HG03064 (cell line): ENCODE measurements around the gene POLR2J3.
"Not testable (repeated sequence)": the region's sequence is repeated elsewhere in the genome, so short reads cannot be mapped to it uniquely, and the experiment has no call there.

Experiments
- ATAC-seq: cut with Tn5 transposase; IDR thresholded peaks from one replicate; pipeline ENCODE4 v1.9.1; 2021; ENCODE audit warnings: low read depth; ENCODE audit not compliant: unreplicated experiment

The POLR2J3 gene

GRCh38 chr7:102572261-102573239, at the start of gene POLR2J3:
POLR2J3 (minus strand) TSS chr7:102572583; CDS start chr7:102572521, 62 bp downstream.
- peak; percentile 94 for ATAC-seq

DNA sequence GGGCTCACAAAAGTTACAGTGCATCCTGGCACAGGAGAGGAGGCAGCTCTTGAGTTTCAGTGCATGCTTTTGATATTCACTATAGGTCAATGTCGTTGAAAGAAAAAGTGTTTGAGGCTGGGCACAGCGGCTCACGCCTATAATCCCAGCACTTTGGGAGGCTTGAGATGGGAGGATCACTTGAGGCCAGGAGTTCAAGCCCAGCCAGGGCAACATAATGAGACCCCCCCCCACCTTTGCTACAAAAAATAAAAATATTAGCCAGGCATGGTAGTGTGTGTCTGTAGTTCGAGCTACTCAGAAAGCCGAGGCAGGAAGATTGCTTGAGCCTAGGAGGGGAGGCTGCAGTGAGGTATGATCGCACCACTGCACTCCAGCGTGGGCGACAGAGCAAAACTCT, 45.7 kb upstream of the POLR2J3 start:
- not testable (repeated sequence) for ATAC-seq

DNA sequence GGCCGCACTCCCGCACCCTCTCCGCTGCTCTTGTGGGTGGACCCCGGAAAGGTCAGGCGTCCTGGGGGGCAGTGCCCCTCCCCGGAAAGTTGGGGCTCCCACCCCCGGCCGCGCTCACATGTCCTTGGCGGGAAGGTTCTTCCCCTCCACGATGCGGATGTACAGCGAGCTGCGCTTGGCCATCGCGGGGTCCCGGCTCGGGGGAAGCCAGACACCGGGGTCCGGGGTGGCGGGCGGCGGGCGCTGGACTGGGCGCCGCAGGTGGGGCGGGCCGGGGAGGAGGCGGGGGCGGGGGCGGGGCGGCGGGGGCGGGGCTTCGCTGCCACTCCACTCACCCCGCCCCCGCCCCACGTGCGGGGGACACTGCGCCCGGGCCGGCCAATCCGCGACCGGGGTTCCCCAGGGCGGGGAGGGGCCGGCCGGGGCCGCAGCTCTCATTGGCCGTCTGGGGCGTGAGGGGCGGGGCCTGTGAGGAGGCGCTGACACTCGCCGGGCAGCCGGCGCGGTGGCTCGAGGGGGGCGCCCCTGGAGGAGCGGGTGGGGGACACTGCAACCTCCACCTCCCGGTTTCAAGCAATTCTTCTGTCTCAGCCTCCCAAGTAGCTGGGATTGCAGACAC, 44.2 kb upstream of the POLR2J3 start, which contains the start of gene RASA4:
Gene RASA4, minus strand, starts transcription at position 250 of the 619 bp plus-strand sequence. Its CDS starts 67 bp downstream, at position 183.
- peak; percentile 53 for ATAC-seq

GRCh38 chr7:102615930-102616329, 43.5 kb upstream of the POLR2J3 start:
- not testable (repeated sequence) for ATAC-seq

DNA sequence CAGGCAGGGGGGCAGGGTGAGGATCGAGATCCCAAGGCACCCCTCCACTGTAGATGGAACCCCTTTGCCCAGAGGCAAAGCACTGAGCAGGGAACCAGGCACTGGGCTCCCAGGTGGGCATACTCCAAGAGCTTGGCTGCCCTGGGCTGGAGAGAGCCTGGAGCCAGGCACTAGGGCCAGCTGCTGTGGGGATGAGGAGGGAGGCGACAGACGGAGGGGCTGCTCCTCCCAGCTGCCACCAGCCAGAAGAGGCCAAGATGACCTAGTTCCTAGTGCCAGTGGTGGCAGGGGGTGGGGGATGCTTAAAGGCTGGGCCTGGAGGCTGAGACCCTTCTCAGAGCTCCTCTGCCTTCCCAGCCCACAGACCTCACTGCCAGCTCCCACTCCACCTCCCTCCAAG, 42.5 kb upstream of the POLR2J3 start:
- not testable (repeated sequence) for ATAC-seq

DNA sequence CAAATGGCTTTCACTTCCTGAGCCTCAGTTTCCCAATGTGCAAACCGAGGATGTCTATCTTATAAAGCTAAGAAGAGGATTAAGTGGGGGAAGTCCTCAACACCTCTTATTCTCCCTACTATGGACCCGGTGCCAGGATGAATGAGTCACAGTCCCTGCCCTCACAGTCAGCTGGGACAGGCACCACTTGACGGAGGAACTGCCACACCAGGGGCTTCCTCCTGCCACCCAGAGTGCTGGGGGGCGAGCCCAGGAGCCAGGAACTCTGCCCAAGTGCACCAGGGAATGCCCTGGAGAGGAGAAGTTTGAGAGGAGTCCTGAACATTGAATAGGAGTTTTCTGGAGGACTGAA, 41.9 kb upstream of the POLR2J3 start:
- ATAC-seq = peak; percentile 19

DNA sequence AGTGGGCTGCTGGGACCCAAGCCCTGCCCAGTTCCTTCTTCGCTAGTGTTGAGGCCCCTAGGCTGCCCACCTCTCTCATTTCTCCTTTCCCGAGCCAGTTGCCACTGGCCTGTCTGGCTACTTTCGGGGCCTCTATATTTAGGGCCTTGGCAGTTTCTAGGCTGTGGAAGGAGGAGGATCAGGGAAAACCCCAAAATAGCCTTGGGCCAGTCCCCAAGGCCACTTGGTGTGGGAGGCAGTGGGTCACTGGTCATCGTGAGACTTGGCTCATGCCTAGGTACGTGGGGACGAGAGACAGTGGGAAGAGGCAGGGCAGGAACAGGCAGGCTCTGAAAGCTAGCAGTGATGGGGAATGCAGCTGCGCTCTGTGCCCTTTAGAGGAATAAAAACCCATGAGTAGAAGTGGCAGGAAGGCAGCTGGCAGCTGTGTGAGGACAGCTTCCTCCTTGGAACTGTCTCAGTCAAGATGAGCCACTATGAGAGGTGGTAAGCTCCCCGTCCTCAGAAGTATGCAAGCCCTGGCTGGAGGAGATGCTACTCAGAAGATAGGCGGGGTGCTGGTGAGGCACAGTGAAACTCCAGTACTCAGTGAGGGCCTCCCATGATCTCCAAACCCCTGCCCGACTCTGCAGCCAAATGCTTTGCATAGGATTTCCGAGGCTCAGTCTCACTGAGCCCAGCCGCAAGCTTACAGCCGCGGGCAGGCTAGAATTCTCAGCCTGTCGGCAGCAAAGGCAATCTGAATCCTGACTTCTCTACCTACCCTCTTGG, 41.4 kb upstream of the POLR2J3 start:
- ATAC-seq = peak; percentile 57

DNA sequence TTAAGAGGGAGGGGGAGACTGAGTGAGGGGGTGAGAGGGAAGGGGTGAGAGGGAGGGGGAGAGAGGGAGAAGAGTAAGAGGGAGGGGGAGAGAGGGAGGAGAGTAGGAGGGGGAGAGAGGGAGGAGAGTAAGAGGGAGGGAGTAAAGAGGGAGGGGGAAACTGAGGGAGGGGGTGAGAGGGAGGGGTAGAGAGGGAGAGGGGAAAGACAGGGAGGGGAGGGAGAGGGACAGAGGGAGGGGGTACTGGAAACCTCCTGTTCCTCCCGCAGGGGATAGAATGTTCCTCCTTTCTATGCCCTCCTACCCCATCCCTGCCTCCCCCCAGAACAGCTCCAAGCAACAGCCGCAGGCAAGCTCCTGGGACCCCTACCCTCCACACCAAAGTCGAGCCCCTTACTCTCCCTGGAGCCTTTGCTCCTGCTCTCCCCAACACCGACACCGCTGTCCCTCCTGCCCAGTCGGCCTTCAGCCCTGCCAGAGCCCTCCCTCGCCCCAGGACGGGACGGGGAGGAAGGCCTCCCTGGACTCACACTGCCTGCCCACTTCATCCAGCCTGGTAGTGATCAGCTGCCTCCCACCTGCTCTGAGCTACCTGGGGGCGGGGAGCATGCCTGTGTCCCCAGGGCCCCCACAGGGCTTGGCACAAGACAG, 39.4 kb upstream of the POLR2J3 start:
- ATAC-seq = not testable (repeated sequence)

GRCh38 chr7:102611013-102611674, 38.8 kb upstream of the POLR2J3 start:
- ATAC-seq = peak; percentile 39

DNA sequence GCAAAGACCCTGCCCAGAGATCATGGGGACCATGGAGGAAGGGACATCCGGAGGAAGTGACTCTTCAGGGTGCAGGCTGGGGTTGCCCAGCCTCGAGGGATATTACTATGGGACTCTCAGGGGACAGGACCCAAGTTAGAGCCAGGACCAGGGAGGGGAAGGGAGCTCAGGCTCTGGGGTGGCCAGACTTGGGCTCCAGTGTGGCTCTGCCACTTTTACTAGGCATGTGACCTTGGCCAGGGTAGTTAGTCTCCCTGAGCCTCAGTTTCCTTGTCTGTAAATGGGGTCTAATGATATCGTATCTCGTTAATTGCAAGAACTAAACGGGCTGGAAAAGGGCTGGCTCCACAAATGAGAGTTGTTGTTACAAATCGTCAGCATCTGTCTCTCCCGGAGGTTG, 38.1 kb upstream of the POLR2J3 start:
- not testable (repeated sequence) for ATAC-seq

DNA sequence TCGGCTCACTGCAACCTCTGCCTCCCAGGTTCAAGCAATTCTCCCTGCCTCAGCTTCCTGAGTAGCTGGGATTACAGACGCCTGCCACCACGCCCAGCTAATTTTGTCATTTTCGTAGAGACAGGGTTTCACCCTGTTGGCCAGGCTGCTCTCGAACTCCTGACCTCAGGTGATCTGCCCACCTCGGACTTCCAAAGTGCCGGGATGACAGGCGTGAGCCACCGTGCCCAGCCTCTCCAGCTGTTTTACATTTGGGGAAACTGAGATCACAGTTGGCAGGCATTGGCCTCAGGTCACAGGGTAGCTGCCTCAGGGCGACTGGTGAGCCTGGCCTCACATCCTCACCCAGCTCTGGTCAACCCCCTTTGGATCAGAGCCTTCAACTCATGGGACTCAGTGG, 37.4 kb upstream of the POLR2J3 start:
- ATAC-seq = not testable (repeated sequence)

DNA sequence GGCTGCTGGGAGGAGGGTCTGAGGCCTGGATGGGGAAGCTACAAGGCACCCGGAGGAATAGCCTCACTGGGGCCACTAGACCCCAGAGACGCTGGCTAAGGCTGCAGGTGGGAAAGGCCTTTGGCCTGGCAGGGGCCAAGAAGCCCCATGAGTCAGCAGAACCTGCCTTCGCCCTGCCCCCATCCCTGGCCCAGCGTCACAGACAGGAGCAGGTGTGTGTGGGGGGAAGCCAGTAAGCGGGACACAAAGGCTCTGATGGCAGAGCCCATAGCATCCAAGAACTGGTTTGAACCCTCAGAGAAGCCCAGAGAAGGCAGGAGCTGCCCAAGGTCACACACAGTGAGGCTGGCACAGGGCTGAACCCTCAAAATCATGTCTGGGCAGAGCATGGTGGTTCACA, 34.5 kb upstream of the POLR2J3 start:
- ATAC-seq = not testable (repeated sequence)

GRCh38 chr7:102604431-102605145, 32.2 kb upstream of the POLR2J3 start:
- not testable (repeated sequence) for ATAC-seq

DNA sequence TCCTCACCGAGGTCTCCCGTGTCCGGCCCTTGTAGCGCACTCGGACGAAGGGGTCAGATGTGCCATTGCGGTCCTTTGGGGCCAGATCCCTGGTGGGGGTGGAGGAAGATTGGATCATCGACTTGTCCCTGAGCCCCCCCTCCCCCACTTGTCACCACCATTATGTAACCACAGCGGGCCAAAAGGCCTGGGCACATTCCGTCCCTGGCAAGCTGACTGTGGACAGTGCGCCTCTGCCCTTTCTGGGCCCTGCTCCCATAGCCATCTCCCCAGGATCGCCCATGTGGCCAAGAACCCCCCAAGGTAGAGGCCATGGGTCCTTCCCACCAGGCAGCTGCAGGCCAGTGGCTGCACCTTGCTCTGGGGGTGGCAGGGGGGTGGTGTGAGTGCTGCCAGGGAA, 29.9 kb upstream of the POLR2J3 start:
- ATAC-seq = not testable (repeated sequence)

- not testable (repeated sequence) for ATAC-seq
These were observed 27.3 kb upstream of the POLR2J3 start for GRCh38 chr7:102599699-102600098.

GRCh38 chr7:102596036-102596435, 23.7 kb upstream of the POLR2J3 start:
- not testable (repeated sequence) for ATAC-seq

DNA sequence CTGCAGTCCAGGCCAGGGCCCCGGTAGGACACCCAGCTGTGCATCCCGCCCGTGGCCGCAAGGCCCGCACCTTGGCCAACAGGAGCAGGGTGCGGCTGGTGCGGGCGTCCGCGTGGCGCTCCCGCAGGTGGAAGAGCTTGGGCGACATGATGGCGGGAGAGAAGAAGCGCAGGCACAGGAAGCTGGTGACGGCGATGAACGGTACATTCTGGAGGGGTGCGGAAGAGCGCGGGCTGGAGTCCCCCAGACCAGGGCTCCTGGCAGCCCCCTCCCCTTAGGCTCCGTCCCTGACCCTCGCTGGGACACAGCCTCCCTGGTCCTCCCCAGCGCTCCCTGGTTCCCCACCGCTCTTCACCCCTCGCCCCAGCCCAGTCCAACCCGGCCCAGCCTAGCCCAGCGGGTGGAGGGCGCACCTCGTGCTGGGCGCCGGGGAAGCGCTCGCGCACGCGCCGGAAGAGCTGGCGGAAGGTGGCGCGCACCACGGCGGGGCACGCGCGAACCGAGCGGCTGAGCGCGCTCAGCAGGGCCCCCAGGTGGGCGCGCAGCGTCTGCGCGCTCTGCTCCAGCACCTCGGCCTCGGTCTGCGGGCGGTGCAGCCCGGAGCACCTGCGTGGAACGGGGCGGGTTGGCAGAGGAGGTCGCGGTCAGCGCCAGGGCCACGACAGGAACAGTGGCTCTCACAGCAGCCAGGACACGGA, 21.4 kb upstream of the POLR2J3 start:
- peak; percentile 56 for ATAC-seq

- peak; percentile 52 for ATAC-seq
These were observed 20.2 kb upstream of the POLR2J3 start for GRCh38 chr7:102592477-102593019.
